T47D (cell line): ENCODE results near the gene DAP.

ENCODE experiments used
- DNase-seq, 2 experiments: peaks; one replicate each; pipeline versions ENCODE4 v3.0.0 to v3.0.0-alpha.2; 2011 to 2012; ENCODE audit warnings: low read depth in 1 of 2, low spot score in 1 of 2
- JUND ChIP-seq: IDR thresholded peaks from 2 replicates; pipeline ENCODE4 v1.6.1; 2012; ENCODE audit warnings: low read depth
- in situ Hi-C: cut with HindIII; loops from 2 replicates; pipeline ENCODE4 v1.10.0; 2016; ENCODE audit warnings: low sequenced_read_pairs, low pct_unique_long_range_greater_than_20kb

DAP gene

GRCh38 chr5:10662083-10662482 is 99.0 kb downstream of the DAP start:
- in situ Hi-C loops: no loop called here
- no peak for DNase-seq
- no peak for TF ChIP-seq JUND

GRCh38 chr5:10661401-10661800 is 99.6 kb downstream of the DAP start:
- no peak for TF ChIP-seq JUND
- DNase-seq: no peak
- in situ Hi-C loops: no loop called here

DNA sequence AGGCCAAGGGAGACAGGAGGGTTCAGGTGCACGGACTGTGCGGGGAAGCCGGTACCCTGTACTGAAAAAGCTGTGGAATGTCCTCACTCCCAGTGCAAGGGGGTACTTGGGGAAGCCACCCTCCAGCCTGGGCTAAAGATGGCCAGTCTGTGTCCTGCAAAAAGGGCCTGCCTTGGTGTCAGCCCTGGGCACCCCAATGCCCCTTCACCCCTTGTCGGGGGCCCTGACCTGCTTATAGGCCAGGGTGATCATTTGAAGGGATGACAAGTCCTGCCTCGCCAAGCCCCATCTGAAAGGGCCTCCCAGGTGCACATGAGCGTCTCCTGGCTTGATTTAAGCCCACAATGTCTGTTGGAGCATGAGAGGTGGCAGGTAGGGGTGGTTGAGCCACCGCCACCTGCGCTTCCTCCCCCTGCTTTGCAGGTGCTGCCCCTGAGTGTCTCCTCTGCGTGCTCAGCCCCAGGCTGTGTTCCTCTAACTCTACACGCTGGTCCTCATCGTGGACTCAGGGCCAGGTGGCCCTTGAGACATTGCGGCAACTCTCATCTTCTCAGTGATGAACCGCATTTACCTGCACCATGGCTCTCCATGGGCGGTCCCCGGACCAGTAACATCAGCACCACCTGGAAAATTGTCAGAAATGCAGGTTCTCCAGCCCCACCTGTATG is 100.2 kb downstream of the DAP start:
- no peak for TF ChIP-seq JUND
- in situ Hi-C loops: no loop called here
- DNase-seq: no peak

DNA sequence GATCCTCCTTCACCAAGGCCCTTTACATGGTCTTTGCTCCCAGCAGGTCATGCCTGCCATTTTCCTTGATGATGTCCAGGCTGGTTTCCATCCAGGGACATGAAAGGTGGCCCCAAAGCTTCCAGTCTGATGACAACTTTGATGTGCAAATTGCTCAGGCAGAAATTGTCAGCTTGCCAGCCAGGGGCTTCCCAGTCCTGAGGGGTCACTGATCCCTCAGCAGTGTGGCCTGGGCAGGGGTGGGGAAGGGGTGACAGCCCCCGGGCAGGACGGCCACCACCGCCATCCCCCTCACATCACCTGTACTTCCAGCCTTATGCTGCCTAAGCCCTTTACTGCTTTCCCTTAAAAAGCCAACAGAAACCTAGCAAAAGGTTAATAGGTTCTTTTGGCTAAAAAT is 100.9 kb downstream of the DAP start:
- in situ Hi-C loops: no loop called here
- no peak for TF ChIP-seq JUND
- DNase-seq: no peak

DNA sequence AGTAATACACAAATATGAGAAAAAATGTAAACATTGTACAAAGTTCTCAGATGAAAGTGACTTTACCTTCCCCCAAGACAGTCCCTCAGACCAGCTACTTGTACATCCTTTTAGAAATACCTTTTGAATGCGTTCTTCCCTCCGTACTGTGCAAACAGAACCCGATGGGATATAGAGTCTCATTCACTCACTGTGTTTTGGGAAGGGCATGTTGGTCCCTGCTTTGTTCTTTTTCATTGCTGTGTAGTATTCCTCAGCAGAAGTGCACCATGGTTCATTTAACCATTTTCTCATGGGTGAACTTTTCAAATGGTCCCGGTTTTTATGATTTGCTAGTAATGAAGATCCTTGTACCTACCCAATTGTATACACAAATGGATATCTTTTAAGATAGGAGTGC is 102.8 kb downstream of the DAP start:
- TF ChIP-seq JUND: no peak
- DNase-seq: no peak
- in situ Hi-C loops: no loop called here

DNA sequence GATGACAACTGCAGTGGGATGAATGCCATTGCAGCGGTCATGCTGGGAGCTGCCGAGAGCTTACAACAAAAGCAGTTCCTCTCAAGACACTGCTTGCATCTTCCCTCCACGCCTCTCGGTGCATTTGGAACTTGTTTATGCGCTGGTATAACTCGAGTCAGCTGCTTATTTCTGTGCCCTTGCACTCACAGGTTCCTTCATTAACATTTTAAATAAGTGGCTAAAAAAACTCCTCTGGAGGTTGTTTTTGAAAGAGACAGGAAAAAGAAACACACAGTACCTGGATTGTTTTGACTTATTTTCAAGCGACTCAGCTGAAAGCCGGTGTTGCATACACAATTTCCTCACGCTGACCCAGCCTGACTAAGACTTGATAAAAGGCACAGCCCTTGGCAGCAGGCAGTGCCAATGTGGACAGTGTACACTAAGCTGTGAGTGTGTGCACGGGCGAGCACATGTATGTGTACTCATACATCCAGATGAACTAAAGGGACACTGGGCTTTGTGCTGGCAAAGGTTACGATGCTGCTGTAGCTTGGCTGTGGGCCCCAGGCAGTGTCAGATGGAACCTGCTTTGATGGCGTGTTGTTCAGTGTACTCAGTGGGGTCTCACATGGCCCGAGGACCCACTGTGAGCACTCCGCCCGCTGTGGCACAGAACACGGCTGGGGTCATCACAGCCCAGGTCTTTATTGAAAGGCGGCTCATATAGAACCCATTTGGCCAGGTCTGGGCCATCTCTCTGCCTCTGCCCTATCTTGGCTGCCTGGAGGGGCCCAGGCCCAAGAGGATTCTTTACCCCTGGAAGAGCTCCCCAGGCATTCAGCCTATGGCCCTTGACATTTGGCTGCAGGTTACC is 104.8 kb downstream of the DAP start:
- DNase-seq: no peak
- in situ Hi-C loops: no loop called here
- no peak for TF ChIP-seq JUND

DNA sequence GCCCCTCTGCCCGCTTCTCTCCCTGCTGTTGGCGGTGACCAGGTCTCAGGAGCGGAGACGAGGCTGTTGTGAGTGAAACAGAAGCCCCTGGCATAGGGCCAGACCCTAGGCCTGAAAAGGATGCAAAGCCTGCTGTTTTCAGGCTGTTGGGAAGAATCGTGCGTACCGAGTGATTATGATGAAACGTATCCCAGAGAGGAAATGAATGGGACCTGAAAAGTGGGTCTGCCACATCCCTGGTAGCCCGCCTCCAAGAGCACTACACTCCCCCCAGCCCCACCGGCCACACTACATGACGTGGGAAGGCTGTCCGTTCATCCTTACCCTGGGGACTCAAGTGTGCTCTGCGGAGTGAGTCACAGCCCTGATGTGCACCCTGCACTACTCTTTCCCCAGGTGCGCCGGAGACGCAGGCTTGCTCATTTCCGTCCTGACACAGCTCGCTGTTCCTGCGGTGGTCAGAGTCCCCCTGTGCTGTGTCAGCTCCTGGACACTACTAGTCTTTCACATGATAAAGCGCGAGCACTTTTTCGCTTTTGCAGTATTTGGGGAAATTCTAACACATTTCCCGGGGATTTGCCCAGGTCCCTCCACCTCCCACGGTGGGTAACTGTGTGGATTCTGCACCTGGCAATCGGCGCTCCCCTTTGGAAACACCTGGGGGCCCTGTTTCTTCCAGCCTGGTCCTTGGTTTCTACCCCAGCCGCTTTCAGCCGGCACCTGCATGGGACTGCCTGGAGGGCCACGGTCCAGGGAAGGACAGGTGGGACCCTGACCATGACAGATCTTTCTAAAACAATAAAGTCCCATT is 105.7 kb downstream of the DAP start:
- in situ Hi-C loops: no loop called here
- no peak for DNase-seq
- TF ChIP-seq JUND: no peak

DNA sequence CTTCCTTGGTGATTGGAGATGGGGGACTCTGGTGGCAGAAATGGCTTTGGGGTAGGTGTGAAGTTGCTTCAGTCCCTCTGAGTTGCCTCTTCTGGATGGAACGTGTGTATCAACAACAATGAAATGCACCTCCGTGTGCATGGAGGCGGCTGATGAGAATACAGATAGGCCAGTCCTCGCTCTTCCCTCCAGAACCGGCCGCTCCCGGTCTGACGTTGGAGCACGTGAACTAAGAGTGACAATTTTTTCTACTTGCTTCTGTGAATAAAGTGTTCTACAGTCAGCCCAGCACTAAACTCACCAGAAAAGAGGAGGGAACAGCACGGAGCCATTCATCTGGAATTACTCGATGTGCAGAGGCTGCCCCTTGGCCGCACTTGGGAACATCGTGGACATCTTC is 106.5 kb downstream of the DAP start:
- DNase-seq: no peak
- TF ChIP-seq JUND: no peak
- in situ Hi-C loops: no loop called here

GRCh38 chr5:10653751-10654400 is 107.2 kb downstream of the DAP start:
- in situ Hi-C loops: no loop called here
- DNase-seq: no peak
- no peak for TF ChIP-seq JUND

DNA sequence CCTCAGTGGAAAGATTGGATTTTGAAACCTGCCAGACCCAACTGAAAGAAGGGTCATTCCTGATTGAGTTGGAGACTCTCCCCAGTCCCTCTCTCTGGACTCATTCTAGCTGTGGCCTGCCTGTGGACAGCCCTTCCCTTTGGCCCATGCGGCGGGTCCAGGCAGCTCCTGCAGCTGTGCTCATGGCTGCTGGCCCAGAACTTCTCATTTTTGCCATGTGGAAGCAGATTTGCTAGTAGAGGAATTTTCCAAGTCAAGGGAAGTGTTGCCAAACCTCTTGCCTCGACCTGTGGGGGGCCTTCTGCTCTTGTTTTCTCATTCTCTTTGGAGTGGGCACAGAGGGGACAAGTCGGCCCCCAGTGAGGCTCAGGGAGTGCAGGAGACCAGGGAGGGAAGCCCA is 108.0 kb downstream of the DAP start:
- in situ Hi-C loops: no loop called here
- no peak for TF ChIP-seq JUND
- no peak for DNase-seq

DNA sequence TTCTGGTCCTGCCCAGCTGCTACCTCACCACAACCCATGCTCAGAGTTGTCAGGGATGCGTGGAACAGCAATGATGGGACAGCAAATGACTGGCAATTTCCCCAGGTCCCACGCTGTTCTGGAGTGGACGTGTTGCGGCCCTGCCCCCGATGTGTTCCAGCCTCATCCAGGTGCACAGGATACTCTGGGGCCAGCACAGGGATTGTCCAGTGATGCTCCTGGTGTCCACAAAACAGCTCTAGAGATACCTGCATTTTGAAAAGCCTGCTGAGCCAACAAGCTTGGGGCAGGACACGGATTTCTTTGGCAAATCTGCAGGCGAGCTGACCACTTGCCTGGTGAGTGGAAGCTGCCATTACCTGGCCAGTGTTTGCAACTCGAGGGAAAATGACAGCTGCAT is 108.4 kb downstream of the DAP start:
- no peak for DNase-seq
- no peak for TF ChIP-seq JUND
- in situ Hi-C loops: no loop called here

DNA sequence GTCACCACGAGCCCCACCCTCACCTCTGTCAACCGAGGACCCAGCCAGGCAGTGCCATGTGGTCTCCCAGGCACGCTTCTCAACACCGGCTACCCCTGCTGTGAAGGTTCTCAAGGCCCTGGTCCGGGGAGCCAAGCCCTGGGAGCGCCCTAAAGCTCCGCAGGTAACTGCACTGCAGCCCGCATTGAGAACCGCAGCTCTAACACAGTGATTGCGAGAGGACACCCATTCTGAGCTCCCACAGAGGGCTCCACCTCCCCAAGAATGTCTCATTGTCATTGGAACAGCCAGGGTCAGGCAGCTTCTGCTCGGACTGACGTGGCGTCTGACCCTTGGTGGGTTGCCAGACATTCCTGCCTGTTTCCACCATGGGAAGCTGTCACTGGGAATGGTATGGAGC is 108.9 kb downstream of the DAP start:
- DNase-seq: no peak
- TF ChIP-seq JUND: no peak
- in situ Hi-C loops: no loop called here
